Central memory CD8-positive, alpha-beta T cell (primary cell): ENCODE results near the gene AKTIP.

Source experiments
- ATAC-seq: fragments of 150-1000 bp; cut with Tn5 transposase; replicated peaks from 2 replicates; pipeline ENCODE4 v1.10.0; 2022; ENCODE audit warnings: mild to moderate bottlenecking, moderate FRiP score, moderate number of reproducible peaks; ENCODE audit not compliant: poor library complexity, severe bottlenecking; ENCODE audit errors: extremely low read depth
- DNase-seq, 2 donors: peaks; one replicate each; pipeline ENCODE4 v3.0.0; 2021; ENCODE audit warnings: low spot score in 2 of 2
- H3K27ac Mint-ChIP-seq: one replicate; pipeline ENCODE4 v1.8.0; 2022; ENCODE audit warnings: low read depth, mild to moderate bottlenecking, moderate library complexity, mixed read lengths
- H3K27me3 Mint-ChIP-seq: one replicate; pipeline ENCODE4 v1.8.0; 2022; ENCODE audit warnings: mixed read lengths
- H3K36me3 Mint-ChIP-seq: one replicate; pipeline ENCODE4 v1.8.0; 2022; ENCODE audit warnings: mild to moderate bottlenecking, moderate library complexity, mixed read lengths; ENCODE audit not compliant: insufficient read depth
- H3K4me1 Mint-ChIP-seq: one replicate; pipeline ENCODE4 v1.8.0; 2022; ENCODE audit warnings: mixed read lengths
- H3K4me3 Mint-ChIP-seq: one replicate; pipeline ENCODE4 v1.8.0; 2022; ENCODE audit warnings: mild to moderate bottlenecking, moderate library complexity, mixed read lengths
- H3K9me3 Mint-ChIP-seq: one replicate; pipeline ENCODE4 v1.8.0; 2022; ENCODE audit warnings: mixed read lengths

AKTIP gene

DNA sequence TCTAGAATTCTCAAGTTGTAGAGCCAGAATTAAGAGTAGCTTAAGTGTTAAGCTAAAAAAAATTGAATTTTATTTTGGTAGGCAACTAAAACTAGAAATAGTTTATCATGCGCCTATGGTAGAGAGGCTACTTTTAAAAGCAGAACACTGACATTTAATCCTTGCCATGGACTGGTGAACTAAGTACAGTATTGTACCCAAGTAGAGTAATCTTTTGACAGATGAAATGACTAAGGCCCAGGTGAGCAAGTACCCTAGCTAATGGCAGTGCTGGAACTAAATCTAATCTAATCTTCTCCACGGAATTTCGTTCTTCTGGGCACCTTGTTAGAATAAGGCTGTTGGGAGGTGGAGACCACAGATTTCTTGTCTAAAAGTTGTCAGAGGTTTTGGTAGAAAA lies 56.9 kb downstream of the AKTIP start:
- peak overlapping the region; percentile 69 for H3K4me3 Mint-ChIP-seq
- peaks cover 44% of the 10 kb centered on the region for H3K36me3 Mint-ChIP-seq
- peaks cover 33% of the 10 kb centered on the region for H3K4me1 Mint-ChIP-seq
- H3K27ac Mint-ChIP-seq = peak overlapping the region; percentile 33
- DNase-seq = no peak
- no peaks in the 10 kb centered on the region for H3K27me3 Mint-ChIP-seq
- no peaks in the 10 kb centered on the region for H3K9me3 Mint-ChIP-seq
- no peak for ATAC-seq

DNA sequence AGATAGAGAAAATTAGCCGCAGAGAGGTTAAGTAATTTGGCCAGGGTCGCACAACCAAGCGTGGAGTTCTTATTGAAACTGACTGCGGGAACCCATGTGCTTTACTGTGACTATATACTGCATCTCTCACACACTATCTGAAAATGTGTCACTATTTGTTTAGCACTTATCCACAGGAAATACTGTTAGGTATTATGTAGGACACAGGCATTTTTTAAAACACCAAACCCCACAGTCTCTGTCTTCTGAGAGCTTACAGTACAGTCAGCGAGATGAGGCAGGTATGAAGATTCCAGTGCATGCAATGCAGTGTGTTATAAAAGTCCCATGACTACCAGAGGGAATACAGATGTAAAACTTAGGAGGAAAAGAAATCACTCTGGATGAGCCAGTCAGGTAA lies 57.5 kb downstream of the AKTIP start:
- Mint-ChIP-seq H3K36me3 (peaks cover 50% of the 10 kb centered on the region), H3K27me3 (no peaks in the 10 kb centered on the region), H3K4me1 (peaks cover 33% of the 10 kb centered on the region), H3K9me3 (no peaks in the 10 kb centered on the region), H3K27ac (peak overlapping the region; percentile 33), H3K4me3 (peak overlapping the region; percentile 69)
- DNase-seq (no peak), ATAC-seq (peak; percentile 71)
